Thoracic aorta (tissue), 2 donors: ENCODE data around the gene IRX3. TPM values are rescaled to one million over a fixed set of nuclear protein-coding genes. Genes with fewer than 3 reads are reported as not detected.

Experiments
- ATAC-seq: fragments of 150-250 bp; one replicate; pipeline ENCODE4 v1.8.0; 2017; ENCODE audit warnings: low read depth; ENCODE audit not compliant: insufficient number of reproducible peaks, low FRiP score
- DNase-seq: peaks from one replicate; pipeline ENCODE4 v3.0.0-alpha.2; 2020; ENCODE audit warnings: low spot score
- H3K27ac ChIP-seq, 2 donors: fragments of 200-600 bp; sonication (generic); 1 replicate in 1 of 2; 2 replicates in 1 of 2; pipeline ENCODE4 v1.5.1; 2016; ENCODE audit warnings: mild to moderate bottlenecking in 2 of 2, moderate library complexity in 2 of 2
- H3K27me3 ChIP-seq: fragments of 200-600 bp; sonication (generic); replicated peaks from 2 replicates; pipeline ENCODE4 v1.6.0; 2016; ENCODE audit warnings: mild to moderate bottlenecking; ENCODE audit not compliant: insufficient read depth
- H3K36me3 ChIP-seq: fragments of 200-600 bp; sonication (generic); one replicate; pipeline ENCODE4 v1.5.1; 2016
- H3K4me1 ChIP-seq, 2 donors: fragments of 200-600 bp; sonication (generic); 1 replicate in 1 of 2; 2 replicates in 1 of 2; pipeline versions ENCODE4 v1.5.1 to v1.6.0; 2016; ENCODE audit warnings: low read depth in 2 of 2, mild to moderate bottlenecking in 1 of 2; ENCODE audit not compliant: control insufficient read depth in 1 of 2
- H3K4me3 ChIP-seq: fragments of 200-600 bp; sonication (generic); 2 replicates; pipeline ENCODE4 v1.5.1; 2016; ENCODE audit warnings: mild to moderate bottlenecking
- H3K9me3 ChIP-seq: fragments of 200-600 bp; sonication (generic); 2 replicates; pipeline ENCODE4 v1.5.1; 2016
- CTCF ChIP-seq: fragments of 200-600 bp; sonication (generic); IDR thresholded peaks from one replicate; pipeline ENCODE4 v1.5.1; 2019; ENCODE audit warnings: antibody characterized with exemption
- total RNA-seq, 2 donors: library from RNA; depleted of rRNA; stranded (reverse); fragments of >200 nt; gene quantifications; one replicate each; pipeline versions ENCODE4 v1.1.0 to v1.2.3, GENCODE V29; 2016

IRX3 gene
- total RNA-seq, 2 donors from 2014 or later: 0.95 to 2.0 TPM

- H3K27me3 ChIP-seq: peaks cover 7% of the 10 kb centered on the region
- ATAC-seq (no peak), DNase-seq (no peak)
- H3K4me3 ChIP-seq: no peak overlapping the region
- H3K9me3 ChIP-seq: no peaks in the 10 kb centered on the region
- TF ChIP-seq CTCF: peak; percentile 67
- no peaks in the 10 kb centered on the region for H3K36me3 ChIP-seq
- H3K4me1 ChIP-seq: peaks cover 8 to 35% of the 10 kb centered on the region in 2 donors
- H3K27ac ChIP-seq: no peak overlapping the region
Observed at GRCh38 chr16:54282202-54282927, 4.2 kb downstream of the IRX3 start.

GRCh38 chr16:54281535-54282201 is 4.9 kb downstream of the IRX3 start:
- peaks cover 7% of the 10 kb centered on the region for H3K27me3 ChIP-seq
- no peak overlapping the region for H3K4me3 ChIP-seq
- no peak overlapping the region for H3K27ac ChIP-seq
- peaks cover 8 to 31% of the 10 kb centered on the region in 2 donors for H3K4me1 ChIP-seq
- DNase-seq (no peak), ATAC-seq (no peak)
- no peak for TF ChIP-seq CTCF
- H3K9me3 ChIP-seq: no peaks in the 10 kb centered on the region
- no peaks in the 10 kb centered on the region for H3K36me3 ChIP-seq

DNA sequence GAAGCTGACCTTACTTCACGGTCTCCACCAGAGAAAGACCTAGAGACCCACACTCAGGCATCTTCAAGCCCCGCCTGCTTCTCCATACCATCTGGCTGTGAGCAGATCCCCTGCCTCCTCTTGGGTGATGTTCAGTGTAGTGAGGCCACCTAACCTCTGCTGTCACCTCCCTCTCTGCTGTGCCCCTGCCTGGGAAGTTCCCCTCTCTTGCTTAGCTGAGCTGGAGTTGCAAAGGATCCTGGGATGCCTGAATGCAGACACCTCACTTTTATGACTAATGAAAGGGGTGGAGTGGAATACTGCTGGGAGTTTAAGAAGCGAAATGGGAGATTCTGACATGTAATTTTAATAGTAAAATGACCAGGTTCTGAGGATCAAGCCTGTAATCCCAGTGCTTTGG is 5.8 kb downstream of the IRX3 start:
- no peaks in the 10 kb centered on the region for H3K36me3 ChIP-seq
- H3K27me3 ChIP-seq: peaks cover 7% of the 10 kb centered on the region
- no peak for TF ChIP-seq CTCF

DNA sequence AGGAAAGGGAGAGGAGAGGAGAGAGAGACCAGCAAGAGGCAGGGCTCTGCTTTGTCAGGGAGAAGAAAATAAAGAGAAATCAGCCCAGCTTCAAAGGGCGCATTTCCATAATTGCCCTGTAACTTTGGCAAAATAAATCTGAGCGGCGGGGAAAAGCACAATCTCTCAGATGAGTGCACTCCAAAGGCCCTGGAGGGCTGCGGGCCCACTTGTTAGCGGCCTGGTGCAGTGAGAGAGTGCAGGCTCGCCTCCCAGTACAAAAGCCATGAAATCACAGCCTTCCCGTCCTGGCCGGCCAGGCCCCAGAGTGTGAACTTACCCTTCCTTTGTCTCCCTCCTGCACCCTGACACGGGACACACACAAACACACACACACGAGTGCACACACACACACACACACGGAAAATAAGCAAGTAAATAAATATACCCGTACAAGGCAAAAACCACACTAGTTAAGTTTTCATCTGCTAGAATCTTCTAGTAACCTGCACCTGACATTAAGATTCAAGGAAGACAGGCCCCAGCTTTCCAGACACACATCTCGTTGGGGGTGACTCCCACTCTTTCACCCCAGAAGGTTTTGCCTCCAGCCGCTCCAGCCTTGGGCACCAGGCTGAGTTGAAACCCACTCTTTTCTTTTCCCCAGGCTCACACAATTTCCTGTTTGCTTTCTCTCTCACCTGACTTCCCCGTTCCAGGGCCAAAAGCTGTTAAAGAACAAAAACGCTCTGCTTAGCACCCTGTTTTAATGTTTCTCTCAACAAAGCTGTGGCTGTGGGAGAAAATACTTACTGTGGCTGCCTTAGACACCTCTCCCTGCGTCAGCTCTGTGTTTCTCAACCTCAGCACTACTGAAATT is 8.5 kb downstream of the IRX3 start:
- no peak overlapping the region for H3K27ac ChIP-seq
- H3K27me3 ChIP-seq: no peaks in the 10 kb centered on the region
- H3K4me1 ChIP-seq: peaks cover 0 to 11% of the 10 kb centered on the region in 2 donors
- no peaks in the 10 kb centered on the region for H3K36me3 ChIP-seq
- TF ChIP-seq CTCF: no peak
- H3K4me3 ChIP-seq: no peak overlapping the region
- no peaks in the 10 kb centered on the region for H3K9me3 ChIP-seq
- no peak for DNase-seq
- no peak for ATAC-seq

More for the DNA sequence above, 5.8 kb downstream of the IRX3 start:
- Histone ChIP-seq H3K27ac (no peak overlapping the region), H3K9me3 (no peaks in the 10 kb centered on the region), H3K4me1 (peaks cover 8 to 30% of the 10 kb centered on the region in 2 donors), H3K4me3 (no peak overlapping the region)
- ATAC-seq: no peak
- no peak for DNase-seq

DNA sequence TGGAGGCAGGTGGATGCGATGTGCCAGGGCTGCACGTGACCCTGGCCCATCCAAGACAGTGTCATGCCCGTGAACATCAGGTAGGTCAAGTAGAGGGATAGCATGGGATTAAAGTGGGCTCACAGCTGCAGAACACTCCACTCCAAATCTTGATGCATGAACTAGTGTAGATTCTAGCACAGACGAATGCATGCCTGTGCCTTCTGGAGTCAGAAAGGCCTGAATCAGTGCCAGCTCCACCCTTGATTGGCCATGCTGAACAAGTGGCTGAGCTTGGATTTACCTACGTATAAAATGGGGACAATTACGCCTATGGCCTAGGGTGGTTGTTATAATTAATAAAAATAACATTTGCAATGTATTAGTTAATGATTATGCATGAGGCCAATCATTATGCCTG is 10.6 kb downstream of the IRX3 start:
- Histone ChIP-seq H3K27ac (no peak overlapping the region), H3K36me3 (no peaks in the 10 kb centered on the region), H3K27me3 (no peaks in the 10 kb centered on the region), H3K4me3 (no peak overlapping the region), H3K9me3 (no peaks in the 10 kb centered on the region), H3K4me1 (no peaks in the 10 kb centered on the region)
- ATAC-seq (no peak), DNase-seq (no peak)
- TF ChIP-seq CTCF: no peak
